ENCODE results near the gene ASCL5. TPM values are rescaled to one million over a fixed set of nuclear protein-coding genes. Genes with fewer than 3 reads are reported as not detected.

ASCL5 gene
- total and polyA plus RNA-seq, 2 of the 13 experiments (the other 11 are each of a cell fraction or from before 2014, with no cell fraction given), result not detected

DNA sequence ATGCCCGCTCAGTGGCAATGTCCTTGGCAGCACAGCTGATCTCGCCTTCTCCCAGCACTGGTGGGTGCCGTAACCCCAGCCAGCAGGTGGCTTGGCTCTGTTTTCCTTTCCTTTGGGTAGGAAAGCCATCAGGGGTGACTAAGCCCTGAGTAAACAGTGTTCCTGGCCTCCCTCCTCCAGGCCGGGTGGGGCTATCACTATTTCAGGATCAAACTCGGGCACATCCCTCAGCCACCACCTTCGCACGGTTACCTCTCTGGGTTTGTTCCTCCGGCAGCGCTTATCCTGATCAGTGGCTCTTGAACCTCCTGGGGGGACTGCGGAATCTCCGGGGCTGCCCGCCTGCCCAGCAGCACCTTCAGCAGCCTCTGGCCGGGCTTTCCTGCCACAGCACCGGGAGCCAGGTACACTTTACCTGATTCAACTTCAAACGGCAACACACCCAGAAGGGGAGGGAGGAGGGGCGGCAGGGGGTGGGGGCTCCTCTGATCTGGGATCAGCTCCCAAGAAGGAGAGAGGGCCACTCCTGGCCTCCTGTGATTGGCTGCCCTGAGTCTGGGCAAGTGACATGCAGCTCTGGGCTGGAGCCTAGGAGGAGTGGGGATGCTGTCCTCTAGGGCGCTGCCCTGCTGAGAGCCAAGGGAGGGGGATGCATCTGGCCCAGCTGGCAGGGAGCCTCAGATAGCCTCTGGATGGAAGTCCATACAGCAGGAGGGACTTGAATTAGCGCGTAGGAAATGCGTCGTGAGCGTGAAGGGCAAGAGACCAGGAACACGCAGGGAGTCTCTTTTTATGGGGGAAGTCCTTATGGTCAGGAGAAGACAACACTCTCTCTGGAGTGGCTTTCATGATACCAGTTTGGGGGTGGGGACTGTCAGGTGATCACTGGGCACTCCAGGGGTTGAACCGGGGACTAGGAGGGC is at the start of gene ASCL5 (continued):
- TF ChIP-seq TARDBP (CRISPR knock-in tag; IDR thresholded peaks at IDR 0.05) (no peak), ZNF766 (CRISPR knock-in tag; IDR thresholded peaks at IDR 0.05; ENCODE audit: borderline replicate concordance) (no peak), ISX (CRISPR knock-in tag; conservative IDR thresholded peaks at IDR 0.05) (no peak), SP2 (CRISPR knock-in tag; IDR thresholded peaks at IDR 0.05) (no peak)
- TF ChIP-seq, protein P1, sequence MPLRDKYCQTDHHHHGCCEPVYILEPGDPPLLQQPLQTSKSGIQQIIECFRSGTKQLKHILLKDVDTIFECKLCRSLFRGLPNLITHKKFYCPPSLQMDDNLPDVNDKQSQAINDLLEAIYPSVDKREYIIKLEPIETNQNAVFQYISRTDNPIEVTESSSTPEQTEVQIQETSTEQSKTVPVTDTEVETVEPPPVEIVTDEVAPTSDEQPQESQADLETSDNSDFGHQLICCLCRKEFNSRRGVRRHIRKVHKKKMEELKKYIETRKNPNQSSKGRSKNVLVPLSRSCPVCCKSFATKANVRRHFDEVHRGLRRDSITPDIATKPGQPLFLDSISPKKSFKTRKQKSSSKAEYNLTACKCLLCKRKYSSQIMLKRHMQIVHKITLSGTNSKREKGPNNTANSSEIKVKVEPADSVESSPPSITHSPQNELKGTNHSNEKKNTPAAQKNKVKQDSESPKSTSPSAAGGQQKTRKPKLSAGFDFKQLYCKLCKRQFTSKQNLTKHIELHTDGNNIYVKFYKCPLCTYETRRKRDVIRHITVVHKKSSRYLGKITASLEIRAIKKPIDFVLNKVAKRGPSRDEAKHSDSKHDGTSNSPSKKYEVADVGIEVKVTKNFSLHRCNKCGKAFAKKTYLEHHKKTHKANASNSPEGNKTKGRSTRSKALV (CRISPR knock-in tag; IDR thresholded peaks at IDR 0.05), result no peak
- TF ChIP-seq, protein P2, sequence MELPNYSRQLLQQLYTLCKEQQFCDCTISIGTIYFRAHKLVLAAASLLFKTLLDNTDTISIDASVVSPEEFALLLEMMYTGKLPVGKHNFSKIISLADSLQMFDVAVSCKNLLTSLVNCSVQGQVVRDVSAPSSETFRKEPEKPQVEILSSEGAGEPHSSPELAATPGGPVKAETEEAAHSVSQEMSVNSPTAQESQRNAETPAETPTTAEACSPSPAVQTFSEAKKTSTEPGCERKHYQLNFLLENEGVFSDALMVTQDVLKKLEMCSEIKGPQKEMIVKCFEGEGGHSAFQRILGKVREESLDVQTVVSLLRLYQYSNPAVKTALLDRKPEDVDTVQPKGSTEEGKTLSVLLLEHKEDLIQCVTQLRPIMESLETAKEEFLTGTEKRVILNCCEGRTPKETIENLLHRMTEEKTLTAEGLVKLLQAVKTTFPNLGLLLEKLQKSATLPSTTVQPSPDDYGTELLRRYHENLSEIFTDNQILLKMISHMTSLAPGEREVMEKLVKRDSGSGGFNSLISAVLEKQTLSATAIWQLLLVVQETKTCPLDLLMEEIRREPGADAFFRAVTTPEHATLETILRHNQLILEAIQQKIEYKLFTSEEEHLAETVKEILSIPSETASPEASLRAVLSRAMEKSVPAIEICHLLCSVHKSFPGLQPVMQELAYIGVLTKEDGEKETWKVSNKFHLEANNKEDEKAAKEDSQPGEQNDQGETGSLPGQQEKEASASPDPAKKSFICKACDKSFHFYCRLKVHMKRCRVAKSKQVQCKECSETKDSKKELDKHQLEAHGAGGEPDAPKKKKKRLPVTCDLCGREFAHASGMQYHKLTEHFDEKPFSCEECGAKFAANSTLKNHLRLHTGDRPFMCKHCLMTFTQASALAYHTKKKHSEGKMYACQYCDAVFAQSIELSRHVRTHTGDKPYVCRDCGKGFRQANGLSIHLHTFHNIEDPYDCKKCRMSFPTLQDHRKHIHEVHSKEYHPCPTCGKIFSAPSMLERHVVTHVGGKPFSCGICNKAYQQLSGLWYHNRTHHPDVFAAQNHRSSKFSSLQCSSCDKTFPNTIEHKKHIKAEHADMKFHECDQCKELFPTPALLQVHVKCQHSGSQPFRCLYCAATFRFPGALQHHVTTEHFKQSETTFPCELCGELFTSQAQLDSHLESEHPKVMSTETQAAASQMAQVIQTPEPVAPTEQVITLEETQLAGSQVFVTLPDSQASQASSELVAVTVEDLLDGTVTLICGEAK (IDR thresholded peaks at IDR 0.05), result no peak
- TF ChIP-seq, protein P2 (CRISPR knock-in tag; IDR thresholded peaks at IDR 0.05), result no peak; the same call in 1 of the 2 replicates
- TF ChIP-seq, protein P3, sequence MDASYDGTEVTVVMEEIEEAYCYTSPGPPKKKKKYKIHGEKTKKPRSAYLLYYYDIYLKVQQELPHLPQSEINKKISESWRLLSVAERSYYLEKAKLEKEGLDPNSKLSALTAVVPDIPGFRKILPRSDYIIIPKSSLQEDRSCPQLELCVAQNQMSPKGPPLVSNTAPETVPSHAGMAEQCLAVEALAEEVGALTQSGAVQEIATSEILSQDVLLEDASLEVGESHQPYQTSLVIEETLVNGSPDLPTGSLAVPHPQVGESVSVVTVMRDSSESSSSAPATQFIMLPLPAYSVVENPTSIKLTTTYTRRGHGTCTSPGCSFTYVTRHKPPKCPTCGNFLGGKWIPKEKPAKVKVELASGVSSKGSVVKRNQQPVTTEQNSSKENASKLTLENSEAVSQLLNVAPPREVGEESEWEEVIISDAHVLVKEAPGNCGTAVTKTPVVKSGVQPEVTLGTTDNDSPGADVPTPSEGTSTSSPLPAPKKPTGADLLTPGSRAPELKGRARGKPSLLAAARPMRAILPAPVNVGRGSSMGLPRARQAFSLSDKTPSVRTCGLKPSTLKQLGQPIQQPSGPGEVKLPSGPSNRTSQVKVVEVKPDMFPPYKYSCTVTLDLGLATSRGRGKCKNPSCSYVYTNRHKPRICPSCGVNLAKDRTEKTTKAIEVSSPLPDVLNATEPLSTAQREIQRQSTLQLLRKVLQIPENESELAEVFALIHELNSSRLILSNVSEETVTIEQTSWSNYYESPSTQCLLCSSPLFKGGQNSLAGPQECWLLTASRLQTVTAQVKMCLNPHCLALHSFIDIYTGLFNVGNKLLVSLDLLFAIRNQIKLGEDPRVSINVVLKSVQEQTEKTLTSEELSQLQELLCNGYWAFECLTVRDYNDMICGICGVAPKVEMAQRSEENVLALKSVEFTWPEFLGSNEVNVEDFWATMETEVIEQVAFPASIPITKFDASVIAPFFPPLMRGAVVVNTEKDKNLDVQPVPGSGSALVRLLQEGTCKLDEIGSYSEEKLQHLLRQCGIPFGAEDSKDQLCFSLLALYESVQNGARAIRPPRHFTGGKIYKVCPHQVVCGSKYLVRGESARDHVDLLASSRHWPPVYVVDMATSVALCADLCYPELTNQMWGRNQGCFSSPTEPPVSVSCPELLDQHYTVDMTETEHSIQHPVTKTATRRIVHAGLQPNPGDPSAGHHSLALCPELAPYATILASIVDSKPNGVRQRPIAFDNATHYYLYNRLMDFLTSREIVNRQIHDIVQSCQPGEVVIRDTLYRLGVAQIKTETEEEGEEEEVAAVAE (CRISPR knock-in tag; IDR thresholded peaks at IDR 0.05; ENCODE audit: borderline replicate concordance), result no peak
- TF ChIP-seq, protein P4, sequence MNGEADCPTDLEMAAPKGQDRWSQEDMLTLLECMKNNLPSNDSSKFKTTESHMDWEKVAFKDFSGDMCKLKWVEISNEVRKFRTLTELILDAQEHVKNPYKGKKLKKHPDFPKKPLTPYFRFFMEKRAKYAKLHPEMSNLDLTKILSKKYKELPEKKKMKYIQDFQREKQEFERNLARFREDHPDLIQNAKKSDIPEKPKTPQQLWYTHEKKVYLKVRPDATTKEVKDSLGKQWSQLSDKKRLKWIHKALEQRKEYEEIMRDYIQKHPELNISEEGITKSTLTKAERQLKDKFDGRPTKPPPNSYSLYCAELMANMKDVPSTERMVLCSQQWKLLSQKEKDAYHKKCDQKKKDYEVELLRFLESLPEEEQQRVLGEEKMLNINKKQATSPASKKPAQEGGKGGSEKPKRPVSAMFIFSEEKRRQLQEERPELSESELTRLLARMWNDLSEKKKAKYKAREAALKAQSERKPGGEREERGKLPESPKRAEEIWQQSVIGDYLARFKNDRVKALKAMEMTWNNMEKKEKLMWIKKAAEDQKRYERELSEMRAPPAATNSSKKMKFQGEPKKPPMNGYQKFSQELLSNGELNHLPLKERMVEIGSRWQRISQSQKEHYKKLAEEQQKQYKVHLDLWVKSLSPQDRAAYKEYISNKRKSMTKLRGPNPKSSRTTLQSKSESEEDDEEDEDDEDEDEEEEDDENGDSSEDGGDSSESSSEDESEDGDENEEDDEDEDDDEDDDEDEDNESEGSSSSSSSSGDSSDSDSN (CRISPR knock-in tag; IDR thresholded peaks at IDR 0.05), result 0 out of 2 replicates have a peak, but pooled peaks have one; percentile 23
